ENCODE results near the gene GOLGA7B. TPM values are rescaled to one million over a fixed set of nuclear protein-coding genes. Genes with fewer than 3 reads are reported as not detected.
A peak's percentile ranks its signal among the peaks of the same experiment; 100 is the strongest.

The GOLGA7B gene
- total RNA-seq, 2 donors from 2014 or later = 0.18 to 0.27 TPM

DNA sequence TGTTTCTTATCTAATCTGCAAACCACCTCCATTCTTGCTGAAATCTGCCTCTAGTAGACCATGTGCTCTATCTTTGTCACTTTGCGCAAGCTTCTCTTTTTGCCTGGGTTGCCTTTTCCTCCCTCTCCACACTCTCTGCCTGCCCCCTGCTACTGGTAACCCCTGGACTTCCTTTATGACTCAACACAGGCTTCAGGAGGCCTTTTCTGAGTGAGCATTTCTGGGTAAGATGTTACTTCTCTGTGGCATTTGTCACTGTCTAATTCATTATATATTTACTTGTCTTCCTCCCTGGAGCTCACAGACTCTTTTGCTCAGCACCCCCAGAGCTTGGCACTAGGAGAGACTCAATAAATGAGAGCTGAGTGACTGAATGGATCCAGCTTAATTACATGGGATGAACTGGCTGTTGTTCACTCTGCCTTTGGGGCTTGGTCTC, 8.4 kb downstream of the GOLGA7B start:
- H3K27me3 Mint-ChIP-seq (ENCODE audit: insufficient read depth) = peaks cover 50% of the 10 kb centered on the region
- Histone ChIP-seq H3K9me3 (ENCODE audit: control insufficient read depth, low read length) (no peaks in the 10 kb centered on the region), H3K27me3 (ENCODE audit: control insufficient read depth, insufficient read depth, low read length, poor library complexity, severe bottlenecking) (peaks cover 35% of the 10 kb centered on the region), H3K9ac (ENCODE audit: extremely low read depth, low read length, poor library complexity, severe bottlenecking) (no peak overlapping the region), H3K27ac (ENCODE audit: low read depth, low read length) (no peak overlapping the region), H3K4me3 (ENCODE audit: low read length) (no peak overlapping the region), H3K36me3 (ENCODE audit: control insufficient read depth, insufficient read depth, low read length) (no peaks in the 10 kb centered on the region), H3K4me1 (ENCODE audit: control insufficient read depth, insufficient read depth, low read length) (peaks cover 23% of the 10 kb centered on the region)
- H3K9me3 Mint-ChIP-seq = no peaks in the 10 kb centered on the region
- TF ChIP-seq, protein P1, sequence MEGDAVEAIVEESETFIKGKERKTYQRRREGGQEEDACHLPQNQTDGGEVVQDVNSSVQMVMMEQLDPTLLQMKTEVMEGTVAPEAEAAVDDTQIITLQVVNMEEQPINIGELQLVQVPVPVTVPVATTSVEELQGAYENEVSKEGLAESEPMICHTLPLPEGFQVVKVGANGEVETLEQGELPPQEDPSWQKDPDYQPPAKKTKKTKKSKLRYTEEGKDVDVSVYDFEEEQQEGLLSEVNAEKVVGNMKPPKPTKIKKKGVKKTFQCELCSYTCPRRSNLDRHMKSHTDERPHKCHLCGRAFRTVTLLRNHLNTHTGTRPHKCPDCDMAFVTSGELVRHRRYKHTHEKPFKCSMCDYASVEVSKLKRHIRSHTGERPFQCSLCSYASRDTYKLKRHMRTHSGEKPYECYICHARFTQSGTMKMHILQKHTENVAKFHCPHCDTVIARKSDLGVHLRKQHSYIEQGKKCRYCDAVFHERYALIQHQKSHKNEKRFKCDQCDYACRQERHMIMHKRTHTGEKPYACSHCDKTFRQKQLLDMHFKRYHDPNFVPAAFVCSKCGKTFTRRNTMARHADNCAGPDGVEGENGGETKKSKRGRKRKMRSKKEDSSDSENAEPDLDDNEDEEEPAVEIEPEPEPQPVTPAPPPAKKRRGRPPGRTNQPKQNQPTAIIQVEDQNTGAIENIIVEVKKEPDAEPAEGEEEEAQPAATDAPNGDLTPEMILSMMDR (conservative IDR thresholded peaks at IDR 0.05) = no peak
- peaks cover 38% of the 10 kb centered on the region for H3K4me1 Mint-ChIP-seq
- H3K27ac Mint-ChIP-seq = no peak overlapping the region
- H3K36me3 Mint-ChIP-seq (ENCODE audit: low read depth) = no peaks in the 10 kb centered on the region
- whole genome bisulfite sequencing, 2 experiments (ENCODE audit: insufficient coverage in 1 of 2, insufficient read length in 1 of 2) = 28 to 71% methylated on average over 1 of the region's 1 CpG
- no peak overlapping the region for H3K4me3 Mint-ChIP-seq
- peak; percentile 61 for DNase-seq

DNA sequence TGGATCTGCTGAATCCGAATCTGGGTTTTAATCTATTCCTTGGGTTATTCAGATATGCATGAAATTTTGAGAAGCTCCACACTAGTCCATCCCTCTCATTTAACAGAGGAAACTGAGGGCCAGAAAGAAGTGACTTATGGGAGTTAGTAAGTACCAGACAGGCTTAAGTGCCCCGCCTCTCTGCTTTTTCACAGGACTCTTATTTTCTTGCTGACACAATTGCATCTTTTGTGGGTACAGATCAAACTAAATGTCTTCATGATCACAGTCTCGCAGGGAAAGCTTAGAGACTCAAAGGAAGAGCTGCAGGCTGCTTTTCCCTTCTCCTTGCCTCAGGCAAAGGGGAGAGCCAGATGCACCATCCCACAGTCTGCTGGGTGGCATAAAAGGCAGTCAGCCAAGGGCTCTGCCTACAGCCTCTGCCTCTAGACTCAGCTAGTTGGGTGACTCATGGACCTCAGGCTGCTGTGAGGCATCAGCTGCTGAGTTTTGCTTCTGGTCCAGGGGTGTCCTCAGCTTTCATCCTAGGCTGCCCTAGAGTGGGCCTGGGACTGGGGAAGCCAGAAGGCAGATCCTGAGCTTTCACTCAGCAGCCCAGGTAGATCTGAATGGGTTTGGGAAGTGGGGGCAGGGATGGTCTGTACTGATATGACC, 11.6 kb downstream of the GOLGA7B start:
- peaks cover 7% of the 10 kb centered on the region for H3K27me3 ChIP-seq (ENCODE audit: control insufficient read depth, insufficient read depth, low read length, poor library complexity, severe bottlenecking)
- Mint-ChIP-seq H3K27me3 (ENCODE audit: insufficient read depth) (peaks cover 28% of the 10 kb centered on the region), H3K36me3 (ENCODE audit: low read depth) (no peaks in the 10 kb centered on the region), H3K4me3 (no peak overlapping the region), H3K27ac (no peak overlapping the region), H3K4me1 (peaks cover 38% of the 10 kb centered on the region), H3K9me3 (no peaks in the 10 kb centered on the region)
- H3K9me3 ChIP-seq (ENCODE audit: control insufficient read depth, low read length) = no peaks in the 10 kb centered on the region
- WGBS, 2 experiments (ENCODE audit: insufficient coverage in 1 of 2, insufficient read length in 1 of 2) = 70 to 82% methylated on average over 3 of the region's 3 CpGs
- no peak overlapping the region for H3K27ac ChIP-seq (ENCODE audit: low read depth, low read length)
- no peak overlapping the region for H3K4me3 ChIP-seq (ENCODE audit: low read length)
- H3K36me3 ChIP-seq (ENCODE audit: control insufficient read depth, insufficient read depth, low read length) = no peaks in the 10 kb centered on the region
- peak; percentile 57 for DNase-seq
- TF ChIP-seq, protein P1 (conservative IDR thresholded peaks at IDR 0.05) = no peak
- H3K9ac ChIP-seq (ENCODE audit: extremely low read depth, low read length, poor library complexity, severe bottlenecking) = no peak overlapping the region
- peaks cover 19% of the 10 kb centered on the region for H3K4me1 ChIP-seq (ENCODE audit: control insufficient read depth, insufficient read depth, low read length)

DNA sequence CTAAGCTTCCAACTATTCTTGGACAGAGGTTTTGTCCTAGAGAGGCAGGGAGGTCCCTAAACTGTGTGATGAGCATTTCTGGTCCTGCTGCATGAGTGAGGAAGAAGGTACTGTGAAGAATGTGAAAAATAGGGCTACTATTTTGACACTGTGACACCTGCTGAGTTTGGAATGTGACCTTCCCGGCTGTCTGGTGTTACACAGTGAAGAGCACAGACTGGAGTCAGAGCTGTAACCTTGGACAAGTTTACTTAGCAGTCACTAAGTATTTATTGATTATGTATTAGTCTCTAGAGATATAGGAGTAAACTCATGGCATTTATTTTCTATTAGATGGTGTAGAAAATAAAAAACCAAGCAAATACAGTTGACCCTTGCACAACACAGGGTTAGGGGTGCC, 12.3 kb downstream of the GOLGA7B start:
- Histone ChIP-seq H3K36me3 (ENCODE audit: control insufficient read depth, insufficient read depth, low read length) (no peaks in the 10 kb centered on the region), H3K27me3 (ENCODE audit: control insufficient read depth, insufficient read depth, low read length, poor library complexity, severe bottlenecking) (peaks cover 7% of the 10 kb centered on the region), H3K4me3 (ENCODE audit: low read length) (no peak overlapping the region), H3K27ac (ENCODE audit: low read depth, low read length) (no peak overlapping the region), H3K4me1 (ENCODE audit: control insufficient read depth, insufficient read depth, low read length) (peaks cover 19% of the 10 kb centered on the region), H3K9ac (ENCODE audit: extremely low read depth, low read length, poor library complexity, severe bottlenecking) (no peak overlapping the region), H3K9me3 (ENCODE audit: control insufficient read depth, low read length) (no peaks in the 10 kb centered on the region)
- 0 to 11% methylated on average over 1 of the region's 1 CpG for WGBS, 2 experiments (ENCODE audit: insufficient coverage in 1 of 2, insufficient read length in 1 of 2)
- Mint-ChIP-seq H3K4me1 (peaks cover 38% of the 10 kb centered on the region), H3K27ac (no peak overlapping the region), H3K27me3 (ENCODE audit: insufficient read depth) (peaks cover 21% of the 10 kb centered on the region), H3K36me3 (ENCODE audit: low read depth) (no peaks in the 10 kb centered on the region), H3K9me3 (no peaks in the 10 kb centered on the region), H3K4me3 (no peak overlapping the region)
- DNase-seq = peak; percentile 72
- TF ChIP-seq, protein P1 (conservative IDR thresholded peaks at IDR 0.05) = no peak

Data from endodermal cell (in vitro differentiated cells).